GM10847 (cell line): ENCODE results near the gene C11orf91.

Experiments used
- POLR2A ChIP-seq: IDR thresholded peaks from 2 replicates; pipeline ENCODE4 v1.6.1; 2011; ENCODE audit not compliant: insufficient read length; ENCODE audit errors: extremely low read depth

C11orf91 gene

DNA sequence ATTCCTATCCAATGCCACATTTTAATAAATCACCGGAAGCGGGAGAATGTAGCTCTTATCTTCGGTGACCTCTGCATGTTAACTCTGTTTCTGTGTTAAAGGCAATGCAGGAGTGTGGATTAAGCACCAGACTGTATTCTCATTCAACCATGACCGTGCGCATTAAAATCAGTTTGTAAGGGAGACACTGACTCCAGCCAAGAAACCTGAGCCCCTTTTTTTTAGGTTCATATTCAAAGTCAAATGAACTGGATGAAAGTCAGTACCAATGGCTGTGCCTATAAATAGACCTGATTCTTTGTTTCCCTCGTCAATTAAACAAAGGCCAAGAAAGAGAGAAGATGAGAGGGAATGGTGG lies 32.2 kb downstream of the C11orf91 start:
- no peak for TF ChIP-seq POLR2A

DNA sequence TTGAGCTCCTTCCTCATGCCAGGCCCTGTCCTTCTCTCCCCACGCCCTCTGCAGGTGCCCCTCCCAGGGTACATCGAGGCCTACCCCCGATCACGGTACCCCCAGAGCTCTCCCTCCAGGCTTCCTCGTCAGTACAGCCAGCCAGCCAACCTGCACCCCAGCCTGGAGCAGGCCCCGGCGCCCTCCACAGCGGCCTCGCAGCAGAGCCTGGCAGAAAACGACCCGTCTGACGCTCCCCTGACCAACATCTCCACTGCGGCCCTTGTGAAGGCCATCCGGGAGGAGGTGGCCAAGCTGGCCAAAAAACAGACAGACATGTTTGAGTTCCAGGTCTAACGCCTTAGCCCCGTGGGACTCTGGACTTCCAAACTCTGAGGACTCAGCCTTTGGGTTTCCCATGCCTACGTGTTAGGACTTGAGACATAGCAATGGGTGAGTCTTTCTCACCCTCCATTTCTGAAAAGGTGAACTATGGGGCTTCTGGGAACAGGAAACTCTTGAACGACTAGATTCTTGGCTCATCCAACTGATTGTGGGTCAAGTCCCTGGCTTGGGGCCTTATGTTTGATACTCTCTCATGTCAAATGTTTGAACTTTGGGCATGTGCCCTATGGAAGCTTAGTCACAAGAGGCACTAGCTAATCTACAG lies 32.7 kb downstream of the C11orf91 start:
- no peak for TF ChIP-seq POLR2A

DNA sequence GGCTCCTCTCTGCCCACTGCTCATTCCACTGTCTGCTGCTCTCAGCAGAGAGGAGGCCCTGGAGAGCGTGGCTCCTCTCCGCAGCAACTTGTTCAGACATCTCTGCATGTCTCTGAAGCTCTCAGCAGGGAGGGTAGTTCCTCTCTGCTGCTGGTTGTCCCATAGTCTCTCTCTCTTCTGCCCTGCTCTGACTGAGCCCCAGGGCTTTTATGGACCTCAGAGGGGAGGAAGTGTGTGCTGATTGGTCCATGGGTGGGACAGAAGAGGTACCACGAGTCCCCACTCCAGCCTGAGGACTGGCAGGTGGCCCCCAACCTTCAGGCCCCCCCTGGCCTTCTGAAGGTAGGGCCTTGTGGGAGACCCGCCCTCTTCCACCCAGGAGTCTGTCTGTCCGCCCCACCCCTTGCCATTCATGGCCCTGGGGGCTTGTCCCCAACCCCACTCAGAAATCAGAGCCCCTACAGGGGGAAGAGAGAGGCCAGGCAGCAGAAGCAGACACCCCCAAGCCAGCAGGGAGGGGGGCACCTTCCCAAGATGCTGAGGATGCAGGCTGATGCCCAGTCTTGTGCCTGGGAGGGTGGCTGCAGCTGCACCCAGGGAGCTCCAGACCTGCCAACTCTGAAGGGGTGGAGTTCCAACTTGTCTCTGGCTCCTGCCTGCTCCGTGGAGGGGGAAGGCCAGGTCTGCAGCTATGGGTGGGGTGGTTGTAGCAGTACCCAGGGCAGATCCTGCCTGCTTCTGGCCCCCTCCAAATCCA lies 35.1 kb downstream of the C11orf91 start:
- TF ChIP-seq POLR2A: no peak

DNA sequence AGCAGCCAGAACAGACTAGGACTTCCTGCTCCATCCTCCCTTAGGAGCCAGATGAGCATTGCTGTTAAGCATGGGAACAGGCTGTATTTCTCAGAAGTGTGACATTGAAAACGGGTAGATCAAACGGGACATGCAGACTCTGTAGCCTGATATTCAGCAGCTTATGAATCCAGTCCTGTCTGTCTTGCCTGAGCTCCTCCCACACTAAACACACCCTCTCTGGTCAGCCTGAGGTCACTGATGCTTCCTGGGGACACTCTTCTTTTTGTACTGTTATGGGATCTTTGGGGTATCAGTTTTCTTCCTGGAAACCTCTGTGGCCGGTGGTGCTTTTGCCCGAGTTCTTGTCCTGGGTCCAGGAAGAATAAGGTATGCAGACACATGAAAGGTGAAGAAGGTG lies 35.8 kb downstream of the C11orf91 start:
- TF ChIP-seq POLR2A: no peak

DNA sequence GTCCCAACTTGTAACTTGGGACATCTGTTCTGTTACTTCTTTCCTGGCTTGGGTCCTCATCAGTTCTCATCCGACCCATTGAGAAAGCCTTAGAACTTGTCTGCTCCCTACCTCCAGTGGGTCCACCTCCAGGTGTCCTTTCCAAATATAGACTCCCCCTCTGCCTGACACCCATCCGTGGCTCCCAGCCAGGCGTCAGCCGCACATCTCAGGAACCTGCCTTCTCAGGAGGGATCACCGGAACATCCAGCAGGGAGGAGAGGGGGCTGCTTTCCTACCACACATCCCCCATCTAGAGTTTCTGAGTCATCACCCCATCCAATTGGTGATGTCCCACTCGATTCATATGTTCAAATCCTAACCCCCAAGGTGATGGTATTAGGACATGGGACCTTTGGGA lies 36.5 kb downstream of the C11orf91 start:
- no peak for TF ChIP-seq POLR2A

DNA sequence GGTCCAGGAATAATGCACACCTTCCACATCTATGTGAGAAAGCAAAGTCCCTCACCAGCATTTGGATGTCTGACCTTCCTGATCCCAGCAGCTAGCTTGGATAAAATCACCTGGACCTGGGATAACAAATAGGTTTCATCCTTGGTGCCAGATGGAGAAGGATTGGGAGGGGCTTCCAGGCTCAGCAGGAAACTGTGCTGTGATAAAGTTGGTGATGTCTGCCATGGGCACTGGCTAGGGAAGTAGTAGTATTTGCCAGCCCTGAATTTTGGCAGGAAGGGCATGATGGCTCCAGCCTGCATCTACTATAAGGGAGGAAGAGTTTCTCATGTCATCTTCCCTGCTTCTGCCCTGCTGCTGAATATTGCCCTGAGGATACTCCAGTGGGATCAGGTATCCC lies 37.5 kb downstream of the C11orf91 start:
- TF ChIP-seq POLR2A: no peak

DNA sequence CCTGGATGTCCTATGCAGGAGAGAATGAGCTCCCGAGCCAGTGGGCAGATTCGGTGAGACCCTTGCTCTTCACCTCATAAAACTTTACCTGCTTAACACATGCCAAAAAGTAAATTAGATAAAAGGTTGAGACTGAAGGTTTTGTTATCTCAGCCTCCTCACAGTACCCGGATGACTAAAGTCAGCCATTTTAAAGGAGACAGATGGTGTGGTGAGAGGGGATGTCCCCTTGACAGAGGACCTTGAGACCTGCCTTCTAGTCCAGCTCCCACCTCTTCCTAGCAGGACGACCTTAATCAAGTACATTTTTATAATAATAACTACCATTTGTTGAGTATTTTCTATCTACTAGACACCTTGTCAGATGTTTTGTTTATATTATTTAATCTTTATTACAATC lies 39.7 kb downstream of the C11orf91 start:
- no peak for TF ChIP-seq POLR2A

DNA sequence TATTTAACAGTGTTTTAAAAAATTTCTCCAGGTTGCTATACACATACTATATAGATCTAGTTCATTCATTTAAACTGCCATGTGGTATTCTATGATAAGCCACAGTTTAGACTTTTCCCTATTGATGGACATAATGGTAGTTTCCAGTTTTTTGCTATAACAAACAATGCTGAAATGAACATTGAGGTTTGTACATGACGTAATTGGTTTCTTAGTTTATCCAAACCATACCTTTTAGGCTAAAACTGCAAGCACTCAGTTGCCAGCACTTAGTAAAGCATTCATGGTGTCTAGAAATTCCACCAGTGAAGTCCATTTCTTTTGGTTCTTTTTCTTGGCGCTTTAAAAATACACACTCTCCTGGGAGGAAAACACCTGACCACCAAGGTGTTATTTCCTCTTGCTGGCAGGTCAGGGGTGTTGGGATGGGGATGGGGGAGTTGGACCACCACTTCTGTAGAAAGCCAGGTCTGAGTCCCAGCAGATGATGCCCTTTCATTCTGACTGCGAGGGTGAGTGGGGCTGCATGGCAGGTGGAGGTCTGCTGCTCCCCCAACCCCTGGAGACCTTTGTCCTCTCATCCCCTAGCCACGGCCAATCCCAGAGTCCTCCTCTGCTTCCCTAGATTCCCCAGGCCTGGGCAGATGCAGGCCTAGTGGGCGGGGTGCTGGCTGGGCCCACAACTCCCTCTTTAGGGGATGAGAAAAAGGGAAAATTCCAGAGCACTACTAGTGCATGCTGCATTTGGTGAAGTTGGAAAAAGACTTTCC lies 41.1 kb downstream of the C11orf91 start:
- TF ChIP-seq POLR2A: no peak

DNA sequence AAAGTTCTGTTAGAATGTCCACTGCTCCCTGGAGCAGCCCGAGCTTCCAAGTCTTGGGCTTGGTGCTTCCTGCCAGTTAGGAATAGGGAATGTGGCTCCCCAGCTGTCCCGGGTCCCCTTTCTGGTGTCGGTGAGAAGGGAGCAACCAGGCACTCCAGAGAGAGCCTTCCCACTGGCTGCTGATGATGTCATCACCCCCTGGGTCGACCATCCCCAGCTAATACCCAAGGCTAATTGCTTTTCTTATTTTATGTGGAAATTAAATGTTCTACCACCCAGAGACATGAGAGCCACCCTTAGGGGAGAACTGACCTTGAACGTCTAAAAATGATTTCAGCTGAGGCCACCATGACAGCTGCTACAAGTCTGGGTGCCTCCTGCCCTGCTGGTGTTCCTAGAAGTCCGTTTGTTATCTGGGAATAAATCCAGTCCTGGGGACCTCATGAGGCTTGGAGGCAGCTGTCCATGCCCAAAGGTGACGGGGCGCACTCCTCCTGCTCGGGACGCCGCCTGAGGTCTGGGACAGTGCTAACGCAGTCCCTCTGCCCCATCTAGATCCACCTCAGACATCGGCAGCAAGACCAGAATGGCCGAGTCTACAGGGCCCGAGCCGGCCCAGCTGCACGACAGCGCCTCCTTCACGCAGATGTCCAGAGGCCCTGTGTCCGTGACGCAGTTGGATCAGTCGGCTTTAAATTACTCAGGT lies 42.3 kb downstream of the C11orf91 start:
- TF ChIP-seq POLR2A: no peak

DNA sequence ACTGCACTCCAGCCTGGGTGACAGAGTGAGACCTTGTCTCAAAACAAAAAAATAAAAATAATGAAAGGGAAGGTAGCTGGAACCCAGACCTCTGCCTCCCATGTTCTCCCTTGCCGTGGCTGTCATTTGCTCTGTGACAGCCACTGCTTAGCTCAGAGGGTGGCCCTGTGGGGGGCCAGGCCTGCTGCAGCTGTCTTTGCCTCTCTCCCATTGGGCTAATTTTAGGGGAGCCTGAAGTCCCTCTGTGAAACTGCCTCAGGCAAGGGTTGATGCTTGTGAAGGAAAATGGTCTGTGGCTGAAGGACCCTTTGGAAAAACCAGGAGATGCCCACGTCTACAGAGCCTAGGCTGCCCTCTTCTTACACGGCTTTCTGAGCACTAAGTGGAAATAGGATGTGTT lies 42.9 kb downstream of the C11orf91 start:
- no peak for TF ChIP-seq POLR2A

DNA sequence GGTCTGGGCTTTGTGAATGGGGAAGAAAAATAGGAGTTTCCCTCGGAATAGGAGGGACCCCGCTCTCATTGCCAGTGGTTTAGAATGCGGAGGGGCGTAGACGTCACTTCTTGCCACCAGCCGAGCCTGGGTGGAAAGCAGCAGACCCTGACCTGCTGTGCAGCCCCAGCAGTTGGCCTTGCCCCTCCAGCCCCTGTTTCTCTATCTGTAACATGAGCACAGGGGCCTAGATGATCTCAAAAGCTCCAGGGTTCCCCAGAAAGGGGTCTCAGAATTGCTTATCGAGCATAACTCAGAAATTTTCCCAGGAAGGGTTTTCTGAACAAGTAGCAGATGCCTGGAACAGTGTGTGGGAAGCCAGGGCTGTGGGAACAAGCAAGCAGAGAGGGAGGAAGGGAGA lies 43.9 kb downstream of the C11orf91 start:
- no peak for TF ChIP-seq POLR2A

DNA sequence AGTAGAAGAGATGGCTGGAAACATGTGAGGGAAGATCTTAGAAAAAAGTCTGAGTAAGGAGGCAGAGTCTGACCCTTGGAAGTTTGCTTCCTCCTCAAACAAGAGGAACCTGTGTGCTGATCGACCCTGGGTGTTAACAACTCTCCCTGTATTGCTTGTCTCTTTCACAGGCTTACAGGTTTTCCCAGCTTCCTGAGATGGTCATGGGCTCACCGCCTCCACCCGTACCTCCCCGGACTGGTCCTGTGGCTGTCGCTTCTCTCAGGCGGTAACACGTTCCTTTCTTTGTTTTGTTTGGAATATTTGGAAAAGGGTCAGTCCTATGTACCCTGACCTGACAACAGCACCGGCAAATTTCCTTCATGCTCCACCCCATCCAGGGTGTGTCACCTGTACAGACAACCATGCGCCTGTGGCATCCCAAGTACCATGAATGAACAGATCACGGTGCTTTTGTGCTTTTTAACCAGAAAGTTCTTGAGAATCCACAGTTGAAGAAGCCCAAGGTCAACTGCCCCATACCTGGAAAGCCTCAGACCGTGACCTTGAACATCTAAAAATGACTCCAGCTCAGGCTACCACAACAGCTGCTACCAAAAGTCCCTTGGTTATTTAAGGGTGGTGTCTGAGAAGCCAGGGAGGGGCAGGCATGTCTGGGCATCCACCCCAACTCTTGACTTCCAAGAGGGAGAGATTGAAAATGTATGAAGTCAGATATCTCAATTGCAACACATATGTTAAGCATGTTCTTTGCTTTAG lies 44.6 kb downstream of the C11orf91 start:
- no peak for TF ChIP-seq POLR2A

DNA sequence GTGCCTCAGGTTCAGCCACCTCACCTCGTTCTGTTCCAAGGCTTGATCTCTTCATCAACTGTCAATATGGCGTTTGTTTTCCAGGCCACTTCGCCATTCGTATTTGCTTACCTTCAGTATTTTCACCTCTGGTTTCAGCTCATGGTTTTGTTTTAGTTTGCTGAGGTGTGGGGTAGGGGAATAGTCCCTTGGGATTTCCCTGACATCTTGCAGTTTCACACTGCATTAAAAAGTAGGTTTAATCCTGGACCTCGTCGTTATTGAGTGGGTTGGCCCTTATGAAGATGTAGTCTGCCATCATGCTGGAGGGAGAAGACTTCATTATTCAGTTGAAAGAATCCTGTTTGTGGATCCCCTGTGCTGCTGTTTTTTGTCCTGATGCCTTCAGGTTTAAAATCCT lies 46.0 kb downstream of the C11orf91 start:
- no peak for TF ChIP-seq POLR2A

DNA sequence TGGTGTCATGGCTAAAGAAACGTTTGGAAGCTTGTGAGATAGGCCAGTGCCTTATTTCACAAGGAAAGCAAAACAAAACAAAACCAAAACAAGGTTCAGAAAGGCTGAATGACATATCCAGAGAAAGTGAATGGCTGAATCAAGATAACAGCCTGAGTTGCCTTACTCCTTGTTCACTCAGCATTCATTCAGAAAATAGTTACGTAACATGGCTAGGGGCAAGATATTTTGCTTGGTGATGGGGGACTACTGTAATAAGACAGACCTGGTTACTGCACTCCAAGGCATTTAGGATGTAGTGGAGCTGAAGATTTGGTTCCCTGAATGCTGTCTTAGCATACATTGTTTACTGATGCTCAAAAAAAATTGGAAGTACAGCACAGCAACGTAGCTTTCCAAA lies 47.7 kb downstream of the C11orf91 start:
- TF ChIP-seq POLR2A: no peak

DNA sequence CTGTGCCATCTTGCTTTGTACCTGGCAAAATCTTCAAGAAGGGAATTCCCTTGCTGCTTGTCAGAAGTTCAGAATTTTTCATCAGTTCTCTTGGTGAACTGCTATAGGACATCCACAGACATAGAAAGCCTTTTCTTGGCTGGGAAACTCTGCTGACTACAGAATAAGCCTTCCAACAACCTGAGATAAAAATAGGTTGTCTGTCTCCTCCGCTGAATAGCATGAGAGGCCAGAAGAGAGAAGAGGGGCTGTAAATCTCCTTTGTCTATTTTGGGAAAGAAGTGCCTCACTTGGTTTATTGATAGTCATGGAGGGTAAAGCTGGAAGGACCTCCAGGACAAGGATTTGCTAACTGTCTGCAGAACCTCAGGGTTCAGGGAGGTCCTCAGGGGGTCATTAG lies 48.2 kb downstream of the C11orf91 start:
- TF ChIP-seq POLR2A: no peak
